Natural killer cell treated with Interleukin-12 subunit alpha and Interleukin-12 subunit beta and Interleukin-15 and Interleukin-18, amount 100 ng/mL, for 72 hours (primary cell): Measurements from ENCODE around the gene PUSL1. TPM values are rescaled to one million over a fixed set of nuclear protein-coding genes. Genes with fewer than 3 reads are reported as not detected.

Experiments used
- ATAC-seq, 2 donors: fragments of 150-1000 bp; cut with Tn5 transposase in 1 of 2; sonication (Bioruptor Pico), chemical (Tn5 transposase) in 1 of 2; 2 replicates each; pipeline ENCODE4 v1.10.0; 2021
- DNase-seq: peaks from one replicate; pipeline ENCODE4 v3.0.0; 2022; ENCODE audit warnings: low spot score
- H3K27ac Mint-ChIP-seq, 2 donors: 1 replicate in 1 of 2; 2 replicates in 1 of 2; pipeline ENCODE4 v1.8.0; 2022; ENCODE audit warnings: mixed read lengths in 2 of 2, mild to moderate bottlenecking in 1 of 2, moderate library complexity in 1 of 2
- H3K27me3 Mint-ChIP-seq, 2 donors: 1 replicate in 1 of 2; 2 replicates in 1 of 2; pipeline ENCODE4 v1.8.0; 2022; ENCODE audit warnings: mixed read lengths in 2 of 2
- H3K36me3 Mint-ChIP-seq: one replicate; pipeline ENCODE4 v1.8.0; 2022; ENCODE audit warnings: mixed read lengths
- H3K4me1 Mint-ChIP-seq, 2 donors: 1 replicate in 1 of 2; 2 replicates in 1 of 2; pipeline ENCODE4 v1.8.0; 2022; ENCODE audit warnings: low read depth in 2 of 2, mixed read lengths in 2 of 2, mild to moderate bottlenecking in 1 of 2
- H3K4me3 Mint-ChIP-seq: one replicate; pipeline ENCODE4 v1.8.0; 2022; ENCODE audit warnings: mixed read lengths
- H3K9me3 Mint-ChIP-seq: 2 replicates; pipeline ENCODE4 v1.8.0; 2022; ENCODE audit warnings: mixed read lengths
- total RNA-seq, 2 donors: library from RNA; stranded (reverse); gene quantifications; one replicate each; pipeline ENCODE4 v1.2.3, GENCODE V29; 2022

Gene PUSL1
- total RNA-seq, 2 donors from 2014 or later, result 19.2 to 39.0 TPM

DNA sequence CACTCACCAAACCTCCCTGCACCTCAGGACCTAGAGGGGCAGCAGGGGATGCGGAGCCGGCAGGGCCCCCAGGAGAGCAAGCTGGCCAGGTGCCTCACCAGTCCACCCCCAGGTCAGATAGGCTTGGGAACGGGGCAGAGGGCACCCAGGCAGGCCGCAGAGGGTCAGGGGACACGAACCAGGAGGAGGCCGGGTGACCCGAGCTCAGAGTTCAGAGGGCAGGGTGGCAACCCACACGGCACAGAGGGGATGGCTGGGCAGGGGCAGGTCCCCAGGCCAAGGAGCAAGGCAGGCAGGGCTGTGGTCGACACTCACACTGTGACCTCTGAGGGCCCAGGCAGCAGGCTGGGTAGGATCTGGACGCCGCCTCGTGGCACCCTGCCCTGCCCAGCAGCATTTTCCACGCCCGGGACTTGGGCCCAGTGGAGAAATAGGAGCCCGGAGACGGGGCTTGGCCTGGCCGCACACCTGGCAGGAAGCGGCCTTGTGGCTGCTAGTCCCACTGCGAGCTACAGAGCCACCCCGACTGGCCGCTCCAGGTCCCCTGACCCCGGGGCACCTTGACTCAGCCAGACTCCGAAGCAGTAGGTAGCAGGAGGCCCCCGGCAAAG lies 35.5 kb downstream of the PUSL1 start:
- no peak for DNase-seq
- Mint-ChIP-seq H3K4me1 (peaks cover 0 to 15% of the 10 kb centered on the region in 2 donors), H3K27me3 (no peaks in the 10 kb centered on the region), H3K36me3 (no peaks in the 10 kb centered on the region), H3K27ac (no peak overlapping the region), H3K9me3 (no peaks in the 10 kb centered on the region), H3K4me3 (no peak overlapping the region)
- no peak for ATAC-seq

DNA sequence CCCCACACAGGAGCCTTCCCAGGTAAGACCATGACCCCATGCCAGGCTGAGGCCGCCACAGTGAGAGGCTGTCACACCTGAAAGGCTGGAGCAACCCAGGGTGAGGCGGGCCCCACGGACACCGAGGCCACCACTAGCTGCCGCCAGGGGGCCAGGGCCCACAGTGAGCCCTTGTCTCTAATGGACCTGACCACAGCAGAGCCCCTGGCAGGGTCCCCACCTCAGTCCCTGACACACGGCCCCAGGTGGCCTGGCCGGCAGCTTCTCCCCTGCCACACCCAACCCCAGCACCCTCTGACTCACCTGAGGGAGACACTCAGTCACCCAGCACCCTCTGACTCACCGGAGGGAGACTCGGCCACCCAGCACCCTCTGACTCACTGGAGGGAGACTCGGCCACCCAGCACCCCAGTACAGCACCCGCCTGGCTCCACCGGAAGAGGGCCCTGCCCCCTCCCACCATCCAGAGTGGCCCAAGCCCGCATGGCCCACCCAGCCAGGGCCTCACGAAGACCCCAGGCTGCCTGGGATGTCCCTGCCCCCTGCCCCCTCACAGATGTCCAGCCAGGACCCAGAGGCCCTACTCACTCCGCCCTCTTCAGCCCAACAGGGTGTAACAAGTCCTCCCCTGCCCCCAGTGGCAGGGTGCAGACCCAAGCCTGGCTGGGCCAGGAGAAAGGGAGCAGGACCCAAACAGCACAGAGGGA lies 36.4 kb downstream of the PUSL1 start:
- no peaks in the 10 kb centered on the region for H3K36me3 Mint-ChIP-seq
- H3K9me3 Mint-ChIP-seq, result no peaks in the 10 kb centered on the region
- no peak overlapping the region for H3K27ac Mint-ChIP-seq
- ATAC-seq, result no peak
- no peak for DNase-seq
- no peaks in the 10 kb centered on the region for H3K27me3 Mint-ChIP-seq
- no peak overlapping the region for H3K4me3 Mint-ChIP-seq
- H3K4me1 Mint-ChIP-seq, result peaks cover 0 to 13% of the 10 kb centered on the region in 2 donors

DNA sequence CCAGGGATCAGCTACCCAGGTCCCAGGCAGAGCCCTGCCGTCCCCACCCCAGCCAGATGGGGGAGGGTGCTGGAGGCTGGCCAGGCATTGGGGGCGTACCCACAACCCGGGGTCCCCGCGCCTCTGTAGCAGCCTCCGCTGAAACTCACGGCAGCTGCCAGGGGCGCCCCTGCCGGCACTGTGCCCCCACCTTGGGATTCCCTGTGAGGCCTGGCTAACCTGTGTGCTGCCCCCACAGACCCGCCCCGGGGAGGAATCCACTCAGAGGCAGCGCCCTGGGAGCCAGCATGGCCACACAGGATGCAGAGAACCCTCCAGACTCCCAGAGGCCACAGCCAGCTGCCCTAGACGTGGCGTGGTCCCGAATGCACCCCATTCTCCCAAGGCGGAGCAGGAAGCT lies 37.0 kb downstream of the PUSL1 start:
- Mint-ChIP-seq H3K9me3 (no peaks in the 10 kb centered on the region), H3K4me3 (no peak overlapping the region), H3K4me1 (peaks cover 0 to 13% of the 10 kb centered on the region in 2 donors), H3K36me3 (no peaks in the 10 kb centered on the region), H3K27me3 (no peaks in the 10 kb centered on the region), H3K27ac (no peak overlapping the region)
- no peak for ATAC-seq
- DNase-seq, result no peak

GRCh38 chr1:1345860-1346500 lies 37.6 kb downstream of the PUSL1 start:
- Mint-ChIP-seq H3K9me3 (no peaks in the 10 kb centered on the region), H3K27ac (no peak overlapping the region), H3K27me3 (no peaks in the 10 kb centered on the region), H3K36me3 (no peaks in the 10 kb centered on the region), H3K4me1 (peaks cover 0 to 12% of the 10 kb centered on the region in 2 donors), H3K4me3 (no peak overlapping the region)
- no peak for ATAC-seq
- no peak for DNase-seq

DNA sequence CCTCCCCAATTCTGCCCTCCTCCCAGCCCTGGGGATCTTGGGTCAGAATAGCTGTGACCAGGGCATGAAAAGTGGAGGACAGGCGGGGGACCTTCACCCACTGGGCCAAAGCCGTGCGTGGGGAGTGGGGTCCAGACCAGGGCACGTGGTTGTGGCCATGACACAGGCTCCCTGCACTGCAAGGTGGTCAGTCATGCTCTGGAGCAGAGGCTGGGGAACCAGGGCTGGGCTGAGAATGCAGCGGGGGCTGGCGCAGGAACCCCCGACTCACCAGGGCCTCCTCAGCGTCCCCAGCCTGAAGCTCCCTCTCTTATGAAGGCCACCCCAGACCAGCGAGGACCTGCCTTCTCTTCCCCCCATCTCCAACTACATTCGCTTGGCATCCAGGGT lies 38.1 kb downstream of the PUSL1 start:
- H3K4me1 Mint-ChIP-seq, result peaks cover 0 to 8% of the 10 kb centered on the region in 2 donors
- H3K4me3 Mint-ChIP-seq, result no peak overlapping the region
- H3K36me3 Mint-ChIP-seq, result no peaks in the 10 kb centered on the region
- no peaks in the 10 kb centered on the region for H3K27me3 Mint-ChIP-seq
- peak overlapping the region in 1 of 2 donors; percentile 35 for H3K27ac Mint-ChIP-seq
- no peak for ATAC-seq
- no peak for DNase-seq
- H3K9me3 Mint-ChIP-seq, result no peaks in the 10 kb centered on the region

DNA sequence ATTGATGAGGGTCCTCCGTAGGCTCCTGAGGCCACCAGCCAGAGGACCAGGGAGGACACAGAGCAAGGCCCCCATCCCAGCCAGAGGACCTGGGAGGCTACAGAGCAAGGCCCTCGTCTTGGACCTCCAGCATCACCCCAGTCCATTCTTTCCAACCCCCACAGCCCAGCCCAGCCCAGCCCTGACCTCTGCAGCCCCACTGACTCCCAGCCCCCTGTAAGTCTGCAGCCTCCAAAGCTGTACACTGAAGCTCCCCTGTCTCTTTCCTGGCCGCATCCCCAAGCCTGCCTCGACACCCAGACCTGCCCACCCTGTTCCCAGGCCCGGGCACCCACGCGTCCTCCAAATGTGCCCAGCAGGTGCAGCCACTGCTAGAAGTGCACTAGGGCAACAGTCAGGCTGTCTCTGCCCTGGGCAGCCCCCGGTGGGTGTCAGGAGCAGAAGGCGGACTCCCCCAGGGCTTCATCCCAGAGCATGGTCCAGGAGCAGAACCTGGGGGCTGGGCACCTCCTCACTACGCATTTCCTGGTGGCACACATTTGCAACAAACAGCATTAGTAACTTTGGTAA lies 38.7 kb downstream of the PUSL1 start:
- peak overlapping the region in 1 of 2 donors; percentile 35 for H3K27ac Mint-ChIP-seq
- DNase-seq (no peak), ATAC-seq (no peak)
- no peaks in the 10 kb centered on the region for H3K36me3 Mint-ChIP-seq
- H3K9me3 Mint-ChIP-seq, result no peaks in the 10 kb centered on the region
- peak overlapping the region; percentile 69 for H3K4me3 Mint-ChIP-seq
- peaks cover 0 to 10% of the 10 kb centered on the region in 2 donors for H3K4me1 Mint-ChIP-seq
- no peaks in the 10 kb centered on the region for H3K27me3 Mint-ChIP-seq

DNA sequence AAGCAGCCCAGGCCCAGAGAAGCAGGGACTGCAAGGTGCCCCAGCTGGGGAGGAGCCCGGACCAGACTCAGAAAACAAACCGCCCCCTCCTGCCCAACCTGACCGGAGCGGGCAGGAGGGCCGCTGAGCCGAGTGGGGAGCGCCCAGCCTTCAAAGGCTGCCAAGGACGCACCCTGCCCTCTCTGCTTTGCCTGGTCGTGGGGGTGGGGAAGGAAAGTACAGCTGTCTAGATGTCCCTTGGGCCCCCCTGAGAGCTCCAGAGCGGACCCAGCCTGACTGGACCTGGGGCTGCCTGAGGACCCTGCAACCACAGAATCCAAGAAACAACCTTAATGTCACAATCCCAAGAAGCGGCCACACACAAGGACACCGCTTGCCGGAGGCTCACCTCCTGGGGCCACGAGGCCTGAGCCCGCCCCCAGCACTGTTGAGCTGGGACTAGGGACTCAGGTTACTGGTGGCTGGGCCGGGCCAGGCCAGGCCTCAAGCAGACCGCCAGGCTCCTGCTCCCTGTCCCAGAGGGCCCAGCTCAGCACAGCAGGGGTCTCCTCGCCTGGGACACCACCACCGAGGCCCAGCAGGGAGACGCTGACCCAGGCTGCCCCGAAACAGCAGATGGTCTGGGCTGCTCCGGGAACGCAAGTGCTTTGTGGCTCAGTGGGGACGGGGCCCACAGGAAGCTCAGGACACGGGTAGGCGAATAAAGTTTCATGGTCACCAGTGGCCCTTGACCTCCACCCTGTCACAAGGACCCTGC lies 39.4 kb downstream of the PUSL1 start:
- ATAC-seq, result no peak
- no peaks in the 10 kb centered on the region for H3K36me3 Mint-ChIP-seq
- H3K27me3 Mint-ChIP-seq, result peaks cover 0 to 3% of the 10 kb centered on the region in 2 donors
- no peak for DNase-seq
- H3K4me1 Mint-ChIP-seq, result peaks cover 0 to 13% of the 10 kb centered on the region in 2 donors
- no peak overlapping the region for H3K27ac Mint-ChIP-seq
- no peaks in the 10 kb centered on the region for H3K9me3 Mint-ChIP-seq
- peak overlapping the region; percentile 69 for H3K4me3 Mint-ChIP-seq

- ATAC-seq, result peak; percentile 53 to 64
- Mint-ChIP-seq H3K4me1 (peaks cover 0 to 11% of the 10 kb centered on the region in 2 donors), H3K27ac (no peak overlapping the region), H3K9me3 (no peaks in the 10 kb centered on the region), H3K36me3 (no peaks in the 10 kb centered on the region), H3K27me3 (peaks cover 0 to 3% of the 10 kb centered on the region in 2 donors), H3K4me3 (peak overlapping the region; percentile 69)
- no peak for DNase-seq
Observed at GRCh38 chr1:1348420-1349255, 40.2 kb downstream of the PUSL1 start.

DNA sequence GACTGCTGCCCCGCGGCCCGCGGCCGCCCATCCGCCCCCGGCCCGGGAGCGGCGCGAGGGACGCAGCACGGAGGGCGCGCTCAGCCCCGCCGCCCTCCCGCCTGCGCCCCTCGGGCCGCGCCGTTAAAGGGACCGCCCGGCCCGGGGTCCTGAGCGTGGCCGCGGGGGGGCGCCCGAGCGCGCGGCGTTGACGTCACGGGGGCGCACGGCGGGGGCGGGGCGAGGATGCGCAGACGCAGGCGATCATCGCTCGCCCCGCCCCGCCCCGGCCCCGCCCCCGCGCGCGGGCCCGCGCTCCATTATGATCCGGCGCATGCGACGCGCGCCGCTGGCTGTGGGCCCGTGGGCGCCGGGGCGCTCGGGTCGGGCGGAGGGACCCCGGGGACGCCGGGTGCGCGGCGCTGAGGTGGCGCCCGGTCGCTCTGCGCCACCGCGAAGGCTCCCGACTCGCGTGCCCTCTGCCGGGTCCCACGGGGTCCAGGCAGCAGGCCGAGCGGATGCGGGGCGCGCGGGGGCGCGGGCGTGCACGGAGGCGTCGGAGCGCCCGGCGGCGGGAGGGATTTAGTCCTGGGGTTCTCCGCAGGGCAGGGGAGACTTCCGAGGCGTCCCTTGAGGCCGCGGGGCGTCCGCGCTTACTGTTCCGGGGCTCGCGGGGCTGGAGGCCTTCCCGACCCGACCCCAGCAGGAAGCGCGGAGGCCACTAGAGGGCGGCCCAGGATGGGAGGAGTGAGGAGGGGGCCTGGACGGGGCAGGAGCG lies 41.0 kb downstream of the PUSL1 start, which contains the start of gene DVL1:
TSS of gene DVL1 (minus strand) at position 163 of the 757 bp plus-strand sequence. CDS start 353 bp downstream, outside the sequence.
- H3K36me3 Mint-ChIP-seq, result no peaks in the 10 kb centered on the region

GRCh38 chr1:1351511-1352427 lies 43.4 kb downstream of the PUSL1 start:
- Mint-ChIP-seq H3K4me1 (peaks cover 0 to 12% of the 10 kb centered on the region in 2 donors), H3K4me3 (peak overlapping the region; percentile 62), H3K27me3 (peaks cover 0 to 6% of the 10 kb centered on the region in 2 donors), H3K36me3 (no peaks in the 10 kb centered on the region), H3K9me3 (no peaks in the 10 kb centered on the region), H3K27ac (peak overlapping the region; percentile 26 to 60)
- no peak for DNase-seq
- no peak for ATAC-seq

More for the DNA sequence above, 41.0 kb downstream of the PUSL1 start, which contains the start of gene DVL1:
- no peak within 1 kb of the TSS for H3K27ac Mint-ChIP-seq
- DNase-seq, result peak; percentile 84
- H3K4me1 Mint-ChIP-seq, result peaks cover 0 to 14% of the 10 kb centered on the region in 2 donors
- peak; percentile 88 to 91 for ATAC-seq
- no peaks in the 10 kb centered on the region for H3K9me3 Mint-ChIP-seq
- peaks cover 0 to 6% of the 10 kb centered on the region in 2 donors for H3K27me3 Mint-ChIP-seq
- peak within 1 kb of the TSS; percentile 69 for H3K4me3 Mint-ChIP-seq

GRCh38 chr1:1352786-1353388 lies 44.5 kb downstream of the PUSL1 start:
- H3K4me1 Mint-ChIP-seq, result peaks cover 0 to 7% of the 10 kb centered on the region in 2 donors
- ATAC-seq, result no peak
- H3K27me3 Mint-ChIP-seq, result peaks cover 0 to 8% of the 10 kb centered on the region in 2 donors
- H3K36me3 Mint-ChIP-seq, result no peaks in the 10 kb centered on the region
- no peak overlapping the region for H3K4me3 Mint-ChIP-seq
- DNase-seq, result no peak
- no peak overlapping the region for H3K27ac Mint-ChIP-seq
- H3K9me3 Mint-ChIP-seq, result no peaks in the 10 kb centered on the region
